Neural crest cell (in vitro differentiated cells): ENCODE data around the gene SRSF7. TPM values are rescaled to one million over a fixed set of nuclear protein-coding genes. Genes with fewer than 3 reads are reported as not detected.
"Not testable (repeated sequence)": the region's sequence is repeated elsewhere in the genome, so short reads cannot be mapped to it uniquely, and the experiment has no call there.

Experiments
- DNase-seq: peaks from one replicate; pipeline ENCODE4 v3.0.0; 2021; ENCODE audit warnings: low read depth, mixed read lengths, low spot score
- H3K27ac Mint-ChIP-seq: one replicate; pipeline ENCODE4 v1.8.0; 2021; ENCODE audit warnings: mild to moderate bottlenecking, mixed read lengths; ENCODE audit not compliant: unreplicated experiment
- H3K27me3 Mint-ChIP-seq: 2 replicates; pipeline ENCODE4 v1.8.0; 2021; ENCODE audit warnings: low read depth, mild to moderate bottlenecking, mixed read lengths
- H3K36me3 Mint-ChIP-seq: 2 replicates; pipeline ENCODE4 v1.8.0; 2021; ENCODE audit warnings: low read depth, mild to moderate bottlenecking, mixed read lengths
- H3K4me1 Mint-ChIP-seq: 2 replicates; pipeline ENCODE4 v1.8.0; 2021; ENCODE audit warnings: mixed read lengths
- H3K4me3 Mint-ChIP-seq: one replicate; pipeline ENCODE4 v1.8.0; 2021; ENCODE audit warnings: mild to moderate bottlenecking, mixed read lengths
- H3K9me3 Mint-ChIP-seq: 2 replicates; pipeline ENCODE4 v1.8.0; 2021; ENCODE audit warnings: mixed read lengths
- CTCF ChIP-seq: fragments of 200-600 bp; sonication (generic); conservative IDR thresholded peaks from 2 replicates; pipeline ENCODE4 v1.5.0; 2021; ENCODE audit warnings: antibody characterized with exemption, mild to moderate bottlenecking
- total RNA-seq: library from RNA; stranded (reverse); gene quantifications from 2 replicates; pipeline ENCODE4 v1.2.1, GENCODE V29; 2021

The SRSF7 gene
- total RNA-seq, 1 donor from 2014 or later: 347 TPM

DNA sequence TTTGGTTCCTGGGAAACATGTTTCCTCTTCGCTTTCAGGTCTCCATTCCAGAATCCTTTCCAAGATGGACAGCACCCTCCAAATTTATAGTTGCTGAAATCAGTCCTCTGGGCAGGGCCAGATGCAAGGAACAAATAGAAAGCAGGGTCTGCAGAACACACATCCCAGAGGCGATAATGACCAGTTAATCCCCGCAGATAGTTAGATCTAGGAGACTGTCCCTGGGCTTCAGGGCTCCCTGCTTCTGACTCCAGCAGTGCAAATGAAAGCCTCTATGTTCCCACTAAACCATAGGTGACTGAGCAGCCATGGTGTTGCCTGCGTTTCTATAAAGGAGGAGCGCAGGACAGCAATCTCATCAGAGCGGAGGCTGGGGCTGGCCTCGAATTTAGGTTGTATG lies 38.7 kb downstream of the SRSF7 start:
- Mint-ChIP-seq H3K4me3 (no peak overlapping the region), H3K27ac (no peak overlapping the region), H3K9me3 (peaks cover 4% of the 10 kb centered on the region), H3K36me3 (peaks cover 13% of the 10 kb centered on the region), H3K27me3 (no peaks in the 10 kb centered on the region), H3K4me1 (no peaks in the 10 kb centered on the region)
- DNase-seq: no peak
- no peak for TF ChIP-seq CTCF

GRCh38 chr2:38711558-38711957 lies 39.6 kb downstream of the SRSF7 start:
- Mint-ChIP-seq H3K27me3 (no peaks in the 10 kb centered on the region), H3K27ac (no peak overlapping the region), H3K4me1 (no peaks in the 10 kb centered on the region), H3K4me3 (no peak overlapping the region), H3K9me3 (peaks cover 4% of the 10 kb centered on the region), H3K36me3 (peaks cover 13% of the 10 kb centered on the region)
- TF ChIP-seq CTCF: no peak
- DNase-seq: no peak

- H3K27me3 Mint-ChIP-seq: no peaks in the 10 kb centered on the region
- H3K4me3 Mint-ChIP-seq: no peak overlapping the region
- H3K36me3 Mint-ChIP-seq: peaks cover 13% of the 10 kb centered on the region
- H3K27ac Mint-ChIP-seq: no peak overlapping the region
- no peaks in the 10 kb centered on the region for H3K4me1 Mint-ChIP-seq
- peaks cover 4% of the 10 kb centered on the region for H3K9me3 Mint-ChIP-seq
- no peak for DNase-seq
- no peak for TF ChIP-seq CTCF
These were observed 41.5 kb downstream of the SRSF7 start for GRCh38 chr2:38709567-38710194.

DNA sequence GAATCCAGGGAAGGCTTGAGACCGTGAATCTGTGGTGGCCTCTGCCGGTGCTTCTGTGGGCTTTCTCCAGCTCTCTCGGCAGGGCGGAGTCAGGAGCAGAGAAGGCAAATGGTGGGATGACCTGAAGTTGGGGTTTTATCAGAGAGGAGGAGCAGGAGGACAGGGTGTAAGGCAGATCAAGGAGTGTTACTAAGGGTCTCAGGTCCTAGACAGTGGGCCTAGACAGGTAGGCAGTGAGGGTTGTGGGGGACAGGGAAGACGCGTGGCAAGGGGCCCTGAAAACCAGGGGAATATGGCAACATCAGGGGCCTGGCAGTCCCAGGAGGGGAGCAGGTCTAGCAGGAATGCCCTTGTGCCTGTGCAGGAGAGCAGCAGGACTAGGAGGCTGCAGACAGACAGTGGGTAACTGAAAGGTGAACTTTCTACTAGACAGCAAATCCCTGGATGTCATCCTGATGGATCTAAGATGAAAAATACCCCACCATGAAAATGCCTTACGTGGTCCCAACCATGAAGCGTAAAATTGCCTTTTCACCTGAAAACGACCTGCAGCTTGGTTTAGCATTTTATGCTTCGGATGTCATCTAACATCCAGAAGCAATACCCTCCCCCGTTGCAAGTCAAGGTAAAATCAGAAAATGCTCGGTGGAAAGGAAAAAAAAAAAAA lies 42.1 kb downstream of the SRSF7 start:
- Mint-ChIP-seq H3K4me3 (no peak overlapping the region), H3K36me3 (peaks cover 11% of the 10 kb centered on the region), H3K4me1 (no peaks in the 10 kb centered on the region), H3K27ac (peak overlapping the region; percentile 67), H3K9me3 (peaks cover 4% of the 10 kb centered on the region), H3K27me3 (no peaks in the 10 kb centered on the region)
- no peak for TF ChIP-seq CTCF
- DNase-seq: no peak

DNA sequence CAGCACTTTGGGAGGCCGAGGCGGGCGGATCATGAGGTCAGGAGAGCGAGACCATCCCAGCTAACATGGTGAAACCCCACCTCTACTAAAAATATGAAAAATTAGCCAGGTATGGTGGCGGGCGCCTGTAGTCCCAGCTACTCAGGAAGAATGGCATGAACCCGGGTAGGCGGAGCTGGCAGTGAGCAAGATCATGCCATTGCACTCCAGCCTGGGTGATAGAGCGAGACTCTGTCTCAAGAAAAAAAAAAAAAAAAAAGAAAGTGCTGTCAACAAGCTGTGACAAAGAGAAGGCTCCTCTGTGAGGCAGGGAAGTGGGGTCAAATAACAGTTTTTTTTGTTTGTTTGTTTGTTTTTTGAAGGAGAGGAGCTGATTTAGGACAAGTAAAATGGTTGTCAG lies 42.7 kb downstream of the SRSF7 start:
- DNase-seq, H3K27ac Mint-ChIP-seq, H3K27me3 Mint-ChIP-seq, H3K9me3 Mint-ChIP-seq, H3K4me3 Mint-ChIP-seq, H3K4me1 Mint-ChIP-seq: not testable (repeated sequence)
- peaks cover 11% of the 10 kb centered on the region for H3K36me3 Mint-ChIP-seq

GRCh38 chr2:38706846-38707345 lies 44.3 kb downstream of the SRSF7 start:
- peaks cover 3% of the 10 kb centered on the region for H3K4me1 Mint-ChIP-seq
- DNase-seq: no peak
- H3K9me3 Mint-ChIP-seq: peaks cover 4% of the 10 kb centered on the region
- H3K4me3 Mint-ChIP-seq: no peak overlapping the region
- TF ChIP-seq CTCF: no peak
- H3K36me3 Mint-ChIP-seq: peaks cover 4% of the 10 kb centered on the region
- H3K27me3 Mint-ChIP-seq: no peaks in the 10 kb centered on the region
- H3K27ac Mint-ChIP-seq: no peak overlapping the region
